GM19455 (cell line): Measurements from ENCODE around the gene EPO.
A peak's percentile ranks its signal among the peaks of the same experiment; 100 is the strongest.

Source experiments
- ATAC-seq: cut with Tn5 transposase; IDR thresholded peaks from one replicate; pipeline ENCODE4 v1.9.1; 2021; ENCODE audit not compliant: unreplicated experiment

The EPO gene

DNA sequence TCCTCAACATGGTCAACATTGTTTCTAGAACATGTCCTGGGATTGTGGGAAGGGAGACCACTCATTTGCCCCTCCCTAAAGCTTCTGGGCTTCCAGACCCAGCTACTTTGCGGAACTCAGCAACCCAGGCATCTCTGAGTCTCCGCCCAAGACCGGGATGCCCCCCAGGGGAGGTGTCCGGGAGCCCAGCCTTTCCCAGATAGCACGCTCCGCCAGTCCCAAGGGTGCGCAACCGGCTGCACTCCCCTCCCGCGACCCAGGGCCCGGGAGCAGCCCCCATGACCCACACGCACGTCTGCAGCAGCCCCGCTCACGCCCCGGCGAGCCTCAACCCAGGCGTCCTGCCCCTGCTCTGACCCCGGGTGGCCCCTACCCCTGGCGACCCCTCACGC, at the start of gene EPO:
Gene EPO (plus strand): TSS at position 190 of the 392 bp plus-strand sequence. CDS start 513 bp downstream, outside the sequence.
- ATAC-seq: no peak

DNA sequence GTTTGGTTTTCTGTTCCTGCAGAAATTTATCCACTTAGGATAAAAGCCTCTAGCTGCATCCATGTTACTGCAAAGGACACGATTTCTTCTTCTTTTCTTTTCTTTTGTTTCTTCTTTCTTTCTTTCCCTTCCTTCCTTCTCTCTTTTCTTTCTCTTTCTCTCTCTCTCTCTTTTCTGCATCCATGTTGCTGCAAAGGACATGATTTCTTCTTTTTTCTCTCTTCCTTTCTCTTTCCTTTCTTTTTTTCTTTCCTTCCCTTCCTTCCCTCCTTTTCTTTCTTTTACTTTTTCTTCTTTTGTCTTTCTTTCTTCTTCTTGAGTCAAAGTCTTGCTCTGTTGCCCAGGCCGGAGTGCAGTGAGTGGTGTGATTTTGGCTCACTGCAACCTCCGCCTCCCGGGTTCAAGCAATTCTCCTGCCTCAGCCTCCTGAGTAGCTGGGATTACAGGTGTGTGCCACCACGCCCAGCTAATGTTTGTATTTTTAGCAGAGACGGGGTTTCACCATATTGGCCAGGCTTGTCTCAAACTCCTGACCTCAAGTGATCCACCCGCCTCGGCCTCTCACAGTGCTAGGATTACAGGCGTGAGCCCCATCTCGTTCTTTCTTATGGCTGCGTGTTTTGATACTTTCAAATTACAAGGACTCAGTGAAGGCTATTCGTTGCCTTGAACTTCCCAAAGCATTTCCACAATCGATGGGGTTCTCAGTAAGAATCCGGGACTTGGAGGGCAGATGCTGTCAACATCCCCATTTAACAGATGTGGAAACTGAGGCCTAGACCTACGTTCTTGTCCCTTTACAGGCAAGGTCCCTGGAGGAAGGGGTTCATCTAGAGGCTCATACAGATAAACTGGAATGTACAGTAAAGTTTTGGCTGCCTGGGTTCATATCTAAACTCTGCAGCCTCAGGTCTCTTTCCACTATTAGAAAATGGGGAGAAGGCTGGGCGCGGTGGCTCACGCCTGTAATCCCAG, 48.6 kb upstream of the EPO start:
- ATAC-seq: no peak

GRCh38 chr7:100673302-100673941, 46.8 kb upstream of the EPO start, which contains the start of gene GNB2:
Gene GNB2, plus strand, starts transcription at chr7:100673740. Its CDS starts 2,526 bp downstream, at chr7:100676266.
- peak; percentile 48 for ATAC-seq

DNA sequence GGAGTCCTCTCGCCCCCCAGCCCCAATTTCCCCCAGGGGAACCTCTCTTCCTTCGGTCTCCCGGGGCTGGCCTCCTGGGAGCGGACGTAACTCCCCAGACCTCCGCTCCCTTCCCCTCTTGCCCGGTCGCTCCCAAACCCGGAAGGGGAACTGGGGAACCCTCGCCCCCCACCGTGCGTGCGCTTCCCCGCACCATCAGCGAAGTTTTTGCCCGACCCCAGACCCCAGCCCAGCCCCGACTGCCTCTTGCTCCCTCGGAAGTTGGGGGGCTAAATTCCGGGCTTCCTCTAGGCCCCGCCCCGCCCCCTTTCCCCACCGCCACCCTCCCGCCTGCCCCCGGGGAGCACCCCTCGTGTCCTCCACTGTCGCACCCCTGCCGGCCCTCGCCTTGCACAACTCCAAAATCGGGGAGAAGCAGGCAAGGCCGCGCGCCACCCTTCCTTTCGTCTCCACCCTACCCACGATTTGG, 46.3 kb upstream of the EPO start:
- peak; percentile 1 for ATAC-seq

DNA sequence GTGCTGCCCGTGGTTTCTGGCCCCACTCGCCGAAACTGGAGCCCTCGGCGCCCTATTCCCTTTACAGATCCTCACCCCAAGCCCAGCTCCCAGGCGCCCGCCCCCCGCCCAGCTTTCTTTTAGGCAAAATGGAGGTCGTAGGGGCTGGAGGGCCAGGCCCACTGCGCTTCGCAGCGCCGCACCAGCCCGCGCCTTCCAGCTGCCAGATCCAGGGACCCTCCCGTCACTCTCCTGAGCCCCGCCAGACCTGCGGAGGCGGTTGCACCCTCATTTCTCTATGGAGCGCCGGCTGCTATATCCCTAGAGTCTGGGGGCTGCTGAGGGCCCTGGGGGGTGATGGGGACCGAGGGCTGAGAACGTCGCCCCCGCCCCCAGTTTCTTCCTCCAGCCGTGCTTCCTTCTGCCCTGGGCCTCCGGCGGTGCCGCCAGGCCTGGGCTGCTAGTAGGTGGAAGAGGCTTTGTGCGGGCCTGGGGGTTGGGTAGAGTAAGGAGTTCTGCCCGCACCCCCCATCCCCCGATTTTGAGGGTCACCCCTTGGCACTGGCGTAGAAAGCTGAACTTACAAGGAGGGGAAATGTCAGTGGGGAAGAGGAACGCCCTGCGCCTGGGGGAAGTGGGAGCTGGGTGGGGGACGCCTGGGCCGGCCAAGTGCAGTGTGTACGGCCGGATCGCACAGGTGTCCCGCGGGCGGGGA, 45.7 kb upstream of the EPO start:
- ATAC-seq: no peak

DNA sequence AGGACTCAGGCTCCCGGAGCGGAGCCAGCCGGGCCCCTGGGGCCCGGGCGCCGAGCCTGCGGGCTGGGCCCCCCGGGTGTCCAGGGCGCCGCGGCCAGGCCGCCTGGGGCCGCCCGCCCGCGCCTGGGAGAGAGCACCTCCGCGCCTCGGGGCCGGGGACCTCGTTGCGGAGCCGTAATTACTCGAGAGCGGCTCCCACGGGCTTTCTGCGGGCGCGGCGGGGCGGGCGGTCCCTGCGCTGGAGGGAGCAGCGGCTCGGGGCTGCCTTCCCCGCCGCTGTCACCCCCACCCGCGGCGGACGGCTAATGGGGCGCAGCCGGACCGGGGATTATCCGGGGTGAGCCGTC, 45.2 kb upstream of the EPO start:
- ATAC-seq: no peak

GRCh38 chr7:100675581-100676350, 44.5 kb upstream of the EPO start:
- ATAC-seq: peak; percentile 39

DNA sequence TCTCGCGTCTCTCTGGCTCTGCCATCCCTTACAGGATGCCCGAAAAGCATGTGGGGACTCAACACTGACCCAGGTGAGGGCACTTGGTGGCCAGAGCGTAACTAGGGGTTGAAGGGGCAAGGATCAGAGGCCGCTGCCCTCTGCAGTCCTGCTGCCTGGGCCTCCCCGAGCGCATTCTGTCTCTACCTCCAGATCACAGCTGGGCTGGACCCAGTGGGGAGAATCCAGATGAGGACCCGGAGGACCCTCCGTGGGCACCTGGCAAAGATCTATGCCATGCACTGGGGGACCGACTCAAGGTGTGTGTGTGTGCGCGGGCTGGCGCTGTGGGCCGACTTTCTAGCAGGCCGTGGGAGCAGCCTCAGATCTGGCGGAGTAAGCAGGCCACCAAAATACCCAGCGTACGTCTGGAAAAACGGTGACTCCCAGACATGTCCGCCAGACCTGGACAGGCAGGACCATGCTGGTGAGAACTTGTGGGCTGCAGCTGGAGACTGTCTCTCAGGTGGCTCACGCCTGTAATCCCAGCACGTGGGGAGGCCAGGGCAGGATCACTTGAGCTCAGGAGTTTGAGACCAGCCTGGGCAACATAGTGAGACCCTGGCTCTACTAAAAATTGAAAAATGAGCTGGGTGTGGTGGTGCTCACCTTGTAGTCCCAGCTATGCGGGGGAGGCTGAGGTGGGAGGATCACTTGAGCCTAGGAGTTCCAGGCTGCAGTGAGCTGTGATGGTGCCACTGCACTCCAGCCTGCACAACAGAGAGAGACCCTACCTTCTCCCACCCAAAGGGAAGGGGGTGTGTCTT, 43.6 kb upstream of the EPO start:
- no peak for ATAC-seq

GRCh38 chr7:100677308-100678267, 42.7 kb upstream of the EPO start:
- ATAC-seq: no peak

DNA sequence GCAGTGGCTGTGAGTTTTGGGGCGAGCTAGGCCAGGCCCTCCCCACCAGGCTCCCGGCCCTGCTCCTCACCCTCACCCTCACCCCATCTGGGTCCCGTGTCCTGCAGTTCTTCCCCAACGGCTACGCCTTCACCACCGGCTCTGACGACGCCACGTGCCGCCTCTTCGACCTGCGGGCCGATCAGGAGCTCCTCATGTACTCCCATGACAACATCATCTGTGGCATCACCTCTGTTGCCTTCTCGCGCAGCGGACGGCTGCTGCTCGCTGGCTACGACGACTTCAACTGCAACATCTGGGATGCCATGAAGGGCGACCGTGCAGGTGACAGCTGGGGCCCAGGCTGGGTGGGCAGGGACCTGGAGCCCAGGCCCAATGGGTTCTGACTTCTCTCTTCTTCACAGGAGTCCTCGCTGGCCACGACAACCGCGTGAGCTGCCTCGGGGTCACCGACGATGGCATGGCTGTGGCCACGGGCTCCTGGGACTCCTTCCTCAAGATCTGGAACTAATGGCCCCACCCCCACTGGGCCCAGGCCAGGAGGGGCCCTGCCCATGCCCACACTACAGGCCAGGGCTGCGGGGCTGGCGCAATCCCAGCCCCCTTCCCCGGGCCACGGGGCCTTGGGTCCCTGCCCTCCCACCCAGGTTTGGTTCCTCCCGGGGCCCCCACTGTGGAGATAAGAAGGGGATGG, 41.8 kb upstream of the EPO start:
- ATAC-seq: no peak

GRCh38 chr7:100679129-100679926, 40.9 kb upstream of the EPO start:
- ATAC-seq: no peak

DNA sequence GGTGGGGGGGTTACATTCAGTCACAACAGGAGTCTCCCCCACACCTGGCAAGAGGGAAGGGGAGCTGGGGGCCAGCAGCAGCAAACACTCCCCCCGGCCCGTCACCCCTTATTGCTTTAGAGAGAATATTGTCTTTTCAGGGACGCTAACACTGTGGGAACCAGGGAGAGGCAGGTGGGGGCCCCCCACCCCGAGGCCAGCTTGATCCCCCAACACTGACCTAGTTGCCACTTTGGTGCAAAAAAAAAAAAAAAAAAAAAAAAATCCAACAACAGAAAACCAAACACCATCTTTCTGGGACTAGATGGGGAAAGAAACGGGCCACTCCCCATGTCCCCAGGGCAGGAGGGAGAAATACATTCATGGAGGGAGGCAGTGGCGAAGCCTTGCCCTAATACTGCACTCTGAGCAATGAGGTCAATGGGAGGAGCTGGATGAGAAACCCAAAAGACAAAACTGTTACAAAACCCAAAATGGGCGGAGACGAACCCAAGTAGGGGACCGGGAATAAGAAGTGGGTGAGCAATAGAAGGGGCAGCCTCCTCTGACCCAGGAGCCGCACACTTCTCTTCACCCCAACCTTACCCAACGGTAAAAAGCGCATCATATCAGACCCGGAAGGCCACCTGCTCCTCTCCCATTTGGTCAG, 40.2 kb upstream of the EPO start:
- no peak for ATAC-seq

- ATAC-seq: no peak
Observed at GRCh38 chr7:100680576-100681271, 39.5 kb upstream of the EPO start.

DNA sequence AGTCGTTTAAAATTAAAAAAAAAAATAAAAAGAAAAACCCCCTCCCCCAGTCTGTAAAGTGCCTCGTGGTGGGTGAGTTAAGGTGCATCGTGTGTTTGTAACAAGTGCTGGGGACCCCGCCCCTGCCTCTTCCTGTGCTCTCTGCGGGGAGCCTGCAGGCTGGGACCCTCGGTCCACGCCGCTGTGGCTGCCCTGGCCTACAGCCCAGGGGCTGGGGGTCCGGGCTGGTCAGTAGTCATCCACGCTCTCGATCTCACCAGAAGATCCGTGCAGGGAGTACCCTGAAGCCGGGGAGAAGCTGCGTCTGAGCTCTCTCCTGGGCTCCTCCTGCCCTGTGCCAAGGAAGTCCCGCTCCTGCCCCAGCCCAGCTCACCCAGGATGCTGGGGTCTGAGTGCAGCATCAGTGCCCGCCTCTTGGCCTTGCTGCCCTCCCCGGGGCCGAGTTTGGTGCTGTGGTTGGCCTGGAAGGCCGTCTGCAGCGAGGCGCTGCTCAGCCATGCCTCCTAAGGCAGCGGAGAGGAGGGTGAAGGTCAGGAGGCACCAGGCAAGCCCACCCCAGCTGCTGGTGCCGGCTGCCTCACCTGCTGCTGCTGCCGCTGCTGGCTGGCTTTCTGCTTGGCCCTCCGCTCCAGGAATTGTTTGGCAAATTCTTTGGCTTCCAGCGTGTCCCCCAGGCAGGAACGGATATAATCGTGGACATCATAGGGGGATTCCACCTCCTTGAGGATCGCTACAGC, 38.6 kb upstream of the EPO start:
- no peak for ATAC-seq

DNA sequence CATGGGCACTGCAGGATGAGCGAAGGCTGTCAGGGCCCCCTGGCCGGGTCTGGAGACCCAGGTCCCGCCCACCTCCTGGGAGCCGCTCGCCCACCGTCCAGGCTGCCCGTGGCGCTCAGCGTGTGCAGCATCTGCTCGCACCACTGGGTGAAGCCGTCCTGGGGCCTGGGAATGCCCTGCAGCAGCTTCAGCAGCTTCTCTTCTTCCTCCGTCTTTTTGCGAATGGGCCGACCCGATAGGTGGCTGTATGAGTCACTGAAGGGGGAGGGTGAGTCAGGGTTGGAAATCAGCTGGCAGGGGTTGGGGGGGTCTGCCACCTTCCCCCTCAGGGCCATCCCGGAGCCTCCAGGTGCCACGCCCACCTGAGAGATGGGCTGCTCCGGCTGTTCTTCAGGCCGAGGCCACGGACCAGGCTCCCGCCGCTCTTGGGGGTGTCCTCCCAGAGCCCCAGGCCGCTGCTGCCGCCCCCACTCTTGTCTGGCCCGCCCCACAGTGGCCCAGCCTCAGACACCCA, 38.0 kb upstream of the EPO start:
- ATAC-seq: no peak
